Psoas muscle (tissue), 8 donors: ENCODE measurements around the gene C1QTNF8. TPM values are rescaled to one million over a fixed set of nuclear protein-coding genes. Genes with fewer than 3 reads are reported as not detected.
"Not testable (repeated sequence)": the region's sequence is repeated elsewhere in the genome, so short reads cannot be mapped to it uniquely, and the experiment has no call there.

Experiments used
- ATAC-seq, 4 donors: fragments of 200-7000 bp; cut with Tn5 transposase; one replicate each; pipeline ENCODE4 v1.9.1; 2020; ENCODE audit warnings: moderate library complexity in 3 of 4, mild to moderate bottlenecking in 2 of 4
- DNase-seq, 2 donors: peaks; one replicate each; pipeline ENCODE4 v3.0.0-alpha.2; 2020
- H3K27ac ChIP-seq: fragments of 200-600 bp; one replicate; pipeline ENCODE4 v1.8.0; 2022
- H3K27me3 ChIP-seq, 3 donors: fragments of 200-600 bp in 1 of 3; one replicate each; pipeline versions ENCODE4 v1.6.1 to v1.8.0; 2013 to 2022; ENCODE audit warnings: low read length in 2 of 3, mild to moderate bottlenecking in 2 of 3, moderate library complexity in 1 of 3; ENCODE audit not compliant: insufficient read depth in 3 of 3
- H3K36me3 ChIP-seq, 2 donors: fragments of 200-600 bp in 1 of 2; one replicate each; pipeline versions ENCODE4 v1.6.1 to v1.8.0; 2013 to 2022; ENCODE audit warnings: low read depth in 1 of 2, mild to moderate bottlenecking in 1 of 2, moderate library complexity in 1 of 2; ENCODE audit not compliant: insufficient read depth in 1 of 2
- H3K4me1 ChIP-seq: fragments of 200-600 bp; one replicate; pipeline ENCODE4 v1.8.0; 2022
- H3K4me3 ChIP-seq: fragments of 200-600 bp; one replicate; pipeline ENCODE4 v1.8.0; 2022; ENCODE audit warnings: mild to moderate bottlenecking
- H3K9me3 ChIP-seq: fragments of 200-600 bp; one replicate; pipeline ENCODE4 v1.8.0; 2022
- WGBS, 3 donors: extraction: QIAGEN DNeasy Blood & Tissue Kit; methylation state at CpG; one replicate each; pipeline versions ENCODE4 v1.1.6 to v1.1.7; 2013; 5-methylcytosine and 5-hydroxymethylcytosine counted together
- intact Hi-C, 2 donors: fragments of 100-400 bp; cut with DNase I; formaldehyde crosslinking; loops; one replicate each; pipeline versions ENCODE4 v1.11.0 to v1.14.2; 2022
- polyA plus RNA-seq, 3 donors: library from polyadenylated mRNA; stranded (reverse); fragments of 200-250 nt; gene quantifications; one replicate each; pipeline ENCODE4 v1.2.3, GENCODE V29; 2013
- total RNA-seq, 4 donors: library from RNA; stranded (reverse); fragmentation: NEBNext Ultra II Directional in 2 of 4; extraction: Animal tissue kit (Norgen Biotek cat#: 25700) in 2 of 4; gene quantifications; one replicate each; pipeline versions ENCODE4 v1.2.1 to v1.2.4, GENCODE V29; 2021 to 2023
- TF ChIP-seq, protein P1 (sequence below): fragments of 200-600 bp; IDR thresholded peaks from one replicate; pipeline ENCODE4 v1.8.0; 2022; ENCODE audit warnings: antibody characterized with exemption
- donor health status: healthy with polysubstance abuse.
- donor health status: DM: no; HTN: no; CAD: no; lungs with moderate emphysema.
- donor health status: Bipolar disorder and iron deficiency.
- donor health status: healthy.
- donor health status: DM: yes; HTN: yes; CAD: no.
- donor health status: DM: no; HTN: no; CAD: no.
- donor health status: DM: no; HTN: no; CAD: no.
- donor health status: DM: yes; HTN: yes; CAD: no.

C1QTNF8 gene
- total and polyA plus RNA-seq, 7 donors = not detected

- Histone ChIP-seq H3K4me1 (peaks cover 20% of the 10 kb centered on the region), H3K27ac (no peak overlapping the region), H3K36me3 (no peaks in the 10 kb centered on the region), H3K9me3 (no peaks in the 10 kb centered on the region), H3K4me3 (no peak overlapping the region), H3K27me3 (peaks cover 0 to 15% (median 0%) of the 10 kb centered on the region in 3 donors)
- intact Hi-C loops = no loop called here
- TF ChIP-seq, protein P1, sequence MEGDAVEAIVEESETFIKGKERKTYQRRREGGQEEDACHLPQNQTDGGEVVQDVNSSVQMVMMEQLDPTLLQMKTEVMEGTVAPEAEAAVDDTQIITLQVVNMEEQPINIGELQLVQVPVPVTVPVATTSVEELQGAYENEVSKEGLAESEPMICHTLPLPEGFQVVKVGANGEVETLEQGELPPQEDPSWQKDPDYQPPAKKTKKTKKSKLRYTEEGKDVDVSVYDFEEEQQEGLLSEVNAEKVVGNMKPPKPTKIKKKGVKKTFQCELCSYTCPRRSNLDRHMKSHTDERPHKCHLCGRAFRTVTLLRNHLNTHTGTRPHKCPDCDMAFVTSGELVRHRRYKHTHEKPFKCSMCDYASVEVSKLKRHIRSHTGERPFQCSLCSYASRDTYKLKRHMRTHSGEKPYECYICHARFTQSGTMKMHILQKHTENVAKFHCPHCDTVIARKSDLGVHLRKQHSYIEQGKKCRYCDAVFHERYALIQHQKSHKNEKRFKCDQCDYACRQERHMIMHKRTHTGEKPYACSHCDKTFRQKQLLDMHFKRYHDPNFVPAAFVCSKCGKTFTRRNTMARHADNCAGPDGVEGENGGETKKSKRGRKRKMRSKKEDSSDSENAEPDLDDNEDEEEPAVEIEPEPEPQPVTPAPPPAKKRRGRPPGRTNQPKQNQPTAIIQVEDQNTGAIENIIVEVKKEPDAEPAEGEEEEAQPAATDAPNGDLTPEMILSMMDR = no peak
- 65 to 78% (median 71%) methylated on average over 27 to 29 of the region's 29 CpGs for WGBS, 3 donors
- ATAC-seq (no peak), DNase-seq (no peak)
Measured at GRCh38 chr16:1094601-1095449, 1.2 kb downstream of the C1QTNF8 start.

GRCh38 chr16:1094124-1094479 is 1.9 kb downstream of the C1QTNF8 start:
- Histone ChIP-seq H3K27ac (no peak overlapping the region), H3K36me3 (no peaks in the 10 kb centered on the region), H3K4me1 (peaks cover 23% of the 10 kb centered on the region), H3K9me3 (no peaks in the 10 kb centered on the region), H3K4me3 (no peak overlapping the region), H3K27me3 (peaks cover 0 to 20% (median 2%) of the 10 kb centered on the region in 3 donors)
- TF ChIP-seq, protein P1 = no peak
- WGBS, 3 donors = 64 to 80% (median 72%) methylated on average over 13 of the region's 13 CpGs
- ATAC-seq (no peak), DNase-seq (no peak)
- intact Hi-C loops = no loop called here

DNA sequence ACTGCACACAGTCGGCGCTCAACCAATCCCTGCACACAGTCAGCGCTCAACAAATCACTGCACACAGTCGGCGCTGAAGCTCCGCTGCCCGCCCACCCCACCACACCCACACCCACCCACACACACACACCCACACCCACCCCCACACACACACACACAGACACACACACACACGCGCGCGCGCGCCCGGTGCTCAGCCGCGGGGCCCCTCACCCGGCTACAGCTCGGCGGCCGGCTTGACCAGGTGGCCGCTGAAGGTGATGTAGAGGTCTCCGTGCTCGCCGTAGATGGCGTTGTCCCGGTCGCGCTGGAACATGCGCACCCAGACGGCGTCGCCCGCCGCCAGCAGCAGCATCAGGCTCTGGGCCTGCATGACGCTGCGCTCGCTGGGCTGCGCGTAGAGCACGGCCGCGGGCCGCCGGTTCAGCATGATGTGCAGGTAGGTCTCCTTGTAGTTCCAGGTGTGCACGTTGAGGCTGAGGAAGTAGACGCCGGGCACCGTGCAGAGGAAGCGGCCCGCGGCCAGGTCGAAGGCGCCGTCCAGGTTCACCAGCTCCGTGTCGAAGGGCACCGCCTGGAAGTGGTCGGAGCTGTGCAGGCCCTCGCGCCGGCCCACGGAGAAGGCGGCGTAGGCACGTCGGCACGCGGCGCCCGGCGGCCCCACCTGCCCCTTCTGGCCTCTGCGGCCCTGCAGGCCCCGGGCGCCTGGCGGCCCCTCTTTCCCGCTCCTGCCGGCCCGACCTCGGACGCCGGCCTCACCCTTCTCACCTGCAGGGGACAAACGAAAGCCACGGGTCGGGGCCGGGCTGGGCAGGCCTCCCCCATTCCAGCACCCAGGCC is 2.5 kb downstream of the C1QTNF8 start:
- no peak overlapping the region for H3K27ac ChIP-seq
- 48 to 59% (median 58%) methylated on average over 66 to 85 of the region's 85 CpGs for WGBS, 3 donors
- H3K4me3 ChIP-seq = no peak overlapping the region
- peaks cover 19% of the 10 kb centered on the region for H3K4me1 ChIP-seq
- no peak for ATAC-seq
- H3K36me3 ChIP-seq = no peaks in the 10 kb centered on the region
- H3K9me3 ChIP-seq = no peaks in the 10 kb centered on the region
- intact Hi-C loops = no loop called here
- no peak for DNase-seq
- TF ChIP-seq, protein P1 = no peak
- peaks cover 0 to 26% (median 5%) of the 10 kb centered on the region in 3 donors for H3K27me3 ChIP-seq

GRCh38 chr16:1092685-1093283 is 3.3 kb downstream of the C1QTNF8 start:
- H3K27ac ChIP-seq, H3K4me3 ChIP-seq, intact Hi-C loops, DNase-seq, ATAC-seq, H3K36me3 ChIP-seq, H3K9me3 ChIP-seq: not testable (repeated sequence)
- WGBS, 3 donors = 94 to 97% (median 97%) methylated on average over 27 of the region's 40 CpGs
- Histone ChIP-seq H3K4me1 (peaks cover 12% of the 10 kb centered on the region), H3K27me3 (peaks cover 0 to 25% (median 6%) of the 10 kb centered on the region in 3 donors)
